NCI-H2171 (cell line): ENCODE measurements around the gene MIER2.
"Not testable (repeated sequence)": the region's sequence is repeated elsewhere in the genome, so short reads cannot be mapped to it uniquely, and the experiment has no call there.

Source experiments
- DNase-seq: peaks from one replicate; lab custom pipeline; 2025; lab: John Stamatoyannopoulos, UW

MIER2 gene

GRCh38 chr19:283395-283794 lies 61.2 kb downstream of the MIER2 start:
- no peak for DNase-seq

- DNase-seq, result no peak
Measured at GRCh38 chr19:282501-282900, 62.1 kb downstream of the MIER2 start.

- no peak for DNase-seq
Measured at GRCh38 chr19:281992-282391, 62.6 kb downstream of the MIER2 start.

GRCh38 chr19:281156-281853 lies 63.3 kb downstream of the MIER2 start:
- no peak for DNase-seq

GRCh38 chr19:280541-281009 lies 64.0 kb downstream of the MIER2 start:
- DNase-seq, result no peak

GRCh38 chr19:279656-280055 lies 64.9 kb downstream of the MIER2 start:
- DNase-seq, result no peak

- no peak for DNase-seq
Measured at GRCh38 chr19:279231-279630, 65.4 kb downstream of the MIER2 start.

GRCh38 chr19:277581-278165 lies 66.9 kb downstream of the MIER2 start:
- no peak for DNase-seq

- no peak for DNase-seq
Measured at GRCh38 chr19:277131-277530, 67.5 kb downstream of the MIER2 start.

- DNase-seq, result no peak
Measured at GRCh38 chr19:275958-276646, 68.5 kb downstream of the MIER2 start.

- no peak for DNase-seq
Measured at GRCh38 chr19:275000-275399, 69.6 kb downstream of the MIER2 start.

GRCh38 chr19:273393-273792 lies 71.2 kb downstream of the MIER2 start:
- no peak for DNase-seq

GRCh38 chr19:271856-272255 lies 72.7 kb downstream of the MIER2 start:
- DNase-seq, result no peak

GRCh38 chr19:270766-271318 lies 73.8 kb downstream of the MIER2 start:
- DNase-seq, result not testable (repeated sequence)

GRCh38 chr19:269241-269640 lies 75.4 kb downstream of the MIER2 start:
- no peak for DNase-seq

- DNase-seq, result no peak
Measured at GRCh38 chr19:262125-262524, 82.5 kb downstream of the MIER2 start.

- not testable (repeated sequence) for DNase-seq
Measured at GRCh38 chr19:256804-257203, 87.8 kb downstream of the MIER2 start.
